HepG2 (cell line): Measurements from ENCODE around the gene MAML1. TPM values are rescaled to one million over a fixed set of nuclear protein-coding genes. Genes with fewer than 3 reads are reported as not detected.

ENCODE experiments used
- ATAC-seq: fragments of 200-7000 bp; cut with Tn5 transposase; 3 replicates; pipeline ENCODE4 v1.9.1; 2020; ENCODE audit warnings: mild to moderate bottlenecking, moderate library complexity
- BruUV-seq: library from RNA; stranded (reverse); fragments of 400-500 nt; replicated peaks from 2 replicates; lab custom pipeline; 2021; lab: Mats Ljungman, UMichigan
- CTCF ChIA-PET: fragments of 300-600 bp; formaldehyde crosslinking; extraction: SDS; loops from one replicate; lab custom pipeline; 2021; ENCODE audit warnings: low total read pairs, inconsistent platforms, low intra/inter-chr PET ratio; lab: Yijun Ruan, JAX
- POLR2A ChIA-PET: fragments of 350-600 bp; sonication (Branson Sonifier 250); formaldehyde crosslinking; loops from one replicate; lab custom pipeline; 2020; ENCODE audit warnings: antibody characterized with exemption, inconsistent platforms; lab: Yijun Ruan, JAX
- DNase-seq: peaks from one replicate; pipeline ENCODE4 v3.0.0-alpha.2; 2015; ENCODE audit warnings: low spot score
- FAIRE-seq: peaks from 3 replicates; lab custom pipeline; 2011; peaks lifted over from hg19 to GRCh38; lab: Jason Lieb, UNC
- H2AFZ ChIP-seq: one replicate; pipeline ENCODE4 v1.6.1; 2011; ENCODE audit warnings: low read length, inconsistent platforms
- H3K27ac ChIP-seq: fragments of 300-600 bp; 3 replicates; pipeline ENCODE4 v1.8.0; 2011; ENCODE audit warnings: mixed run types, mild to moderate bottlenecking, mixed read lengths, low read length, inconsistent platforms; ENCODE audit not compliant: insufficient read depth; ENCODE audit errors: extremely low read length
- H3K27me3 ChIP-seq, 2 experiments: fragments of 200-600 bp in 1 of 2; 2 replicates in 1 of 2; 3 replicates in 1 of 2; pipeline versions ENCODE4 v1.6.0 to v1.8.0; 2011; ENCODE audit warnings: low read length in 2 of 2, mild to moderate bottlenecking in 2 of 2, moderate library complexity in 2 of 2, inconsistent platforms in 1 of 2; ENCODE audit not compliant: insufficient read depth in 2 of 2, control insufficient read depth in 1 of 2
- H3K36me3 ChIP-seq, 2 experiments: fragments of 200-600 bp in 1 of 2; replicated peaks in 1 of 2; 2 replicates in 1 of 2; 3 replicates in 1 of 2; pipeline versions ENCODE4 v1.5.1 to v1.8.0; 2011; ENCODE audit warnings: low read length in 2 of 2, inconsistent platforms in 1 of 2; ENCODE audit not compliant: insufficient read depth in 2 of 2, control insufficient read depth in 1 of 2
- H3K4me1 ChIP-seq: 2 replicates; pipeline ENCODE4 v1.5.1; 2012; ENCODE audit warnings: low read length, inconsistent platforms; ENCODE audit not compliant: insufficient read depth
- H3K4me2 ChIP-seq: 2 replicates; pipeline ENCODE4 v1.6.0; 2011; ENCODE audit warnings: low read depth, low read length, inconsistent platforms
- H3K4me3 ChIP-seq, 3 experiments: fragments of 200-600 bp in 1 of 3; sonication (generic), shearing (Covaris generic) in 1 of 3; replicated peaks in 1 of 3; 2 replicates each; pipeline ENCODE4 v1.5.1; 2011 to 2016; ENCODE audit warnings: low read length in 3 of 3, inconsistent platforms in 2 of 3, low read depth in 2 of 3, mild to moderate bottlenecking in 2 of 3, control low read depth in 1 of 3, mixed read lengths in 1 of 3; ENCODE audit not compliant: insufficient read depth in 1 of 3
- H3K79me2 ChIP-seq: one replicate; pipeline ENCODE4 v1.6.1; 2011; ENCODE audit warnings: low read length, inconsistent platforms; ENCODE audit not compliant: insufficient read depth
- H3K9ac ChIP-seq: 2 replicates; pipeline ENCODE4 v1.6.0; 2011; ENCODE audit warnings: mild to moderate bottlenecking, low read depth, low read length, inconsistent platforms; ENCODE audit not compliant: insufficient read depth
- H3K9me3 ChIP-seq: 2 replicates; pipeline ENCODE4 v1.5.1; 2012; ENCODE audit warnings: mild to moderate bottlenecking, low read length
- H4K20me1 ChIP-seq: 2 replicates; pipeline ENCODE4 v1.6.0; 2011; ENCODE audit warnings: inconsistent platforms, mild to moderate bottlenecking, low read length, moderate library complexity; ENCODE audit not compliant: insufficient read depth
- MTA3 ChIP-seq: sonication (generic); formaldehyde crosslinking; IDR thresholded peaks from 2 replicates; pipeline ENCODE4 v1.4.0; 2020; ENCODE audit warnings: missing genetic modification reagents
- WGBS: methylation state at CpG from one replicate; pipeline ENCODE4 v1.1.6; 2017; ENCODE audit warnings: low lambda C conversion rate; 5-methylcytosine and 5-hydroxymethylcytosine counted together
- in situ Hi-C: cut with HindIII; loops from 2 replicates; pipeline ENCODE4 v1.10.0; 2017; ENCODE audit warnings: low pct_unique_long_range_greater_than_20kb; ENCODE audit not compliant: extremely low pct_ligation_motif_present
- intact Hi-C: fragments of 100-400 bp; cut with micrococcal nuclease; formaldehyde crosslinking; loops from one replicate; pipeline ENCODE4 v1.10.0; 2022; ENCODE audit not compliant: unreplicated experiment
- polyA plus RNA-seq, 8 experiments: library from polyadenylated mRNA; depleted of rRNA in 3 of 8; stranded (reverse) in 7 of 8; unstranded in 1 of 8; fragments of >200 nt; fragmentation: Illumina TruSeq in 4 of 8; extraction: Trizol in 4 of 8; gene quantifications; 2 replicates each; pipeline versions ENCODE4 v1.2.1 to v1.2.3, GENCODE V29; 2011 to 2016; ENCODE audit warnings: low read depth in 4 of 8, missing spikeins in 1 of 8, mixed read lengths in 1 of 8; ENCODE audit not compliant: insufficient read depth in 1 of 8
- total RNA-seq, 5 experiments: library from RNA; depleted of rRNA; stranded (reverse); fragments of >200 nt; fragmentation: Illumina TruSeq; extraction: Trizol; gene quantifications; 2 replicates each; pipeline ENCODE4 v1.2.3, GENCODE V29; 2016; ENCODE audit warnings: low read depth in 1 of 5
- TF ChIP-seq, protein P1 (sequence below), 2 experiments: fragments of 450-650 bp in 1 of 2; sonication (generic) in 1 of 2; formaldehyde crosslinking in 1 of 2; IDR thresholded peaks; 2 replicates each; pipeline versions ENCODE4 v1.6.1 to v1.8.0; 2016 to 2022; ENCODE audit warnings: antibody characterized with exemption in 1 of 2, mild to moderate bottlenecking in 1 of 2, missing genetic modification reagents in 1 of 2

MAML1 gene
- total and polyA plus RNA-seq, 2 of the 13 experiments (the other 11 are each of a cell fraction or from before 2014, with no cell fraction given), result 10.0 to 10.8 TPM

- in situ Hi-C loops (loop anchor here (25.0 kb wide), 1 partner anchor 315 kb away; no protein-coding TSS in a partner anchor), intact Hi-C loops (no loop called here)
- H3K36me3 ChIP-seq, result peaks cover 38 to 85% of the 10 kb centered on the region in 2 experiments
- no peak overlapping the region for H3K4me3 ChIP-seq
- H3K4me1 ChIP-seq, result no peaks in the 10 kb centered on the region
- no peaks in the 10 kb centered on the region for H3K9me3 ChIP-seq
- POLR2A ChIA-PET, result no interaction called here
- no peak overlapping the region for H3K9ac ChIP-seq
- no peak overlapping the region for H3K4me2 ChIP-seq
- DNase-seq (no peak), ATAC-seq (no peak), FAIRE-seq (no peak)
- CTCF ChIA-PET, result no interaction called here
- no TSS peak for BruUV-seq
- no peak for TF ChIP-seq MTA3 (CRISPR knock-in tag)
- TF ChIP-seq, protein P1, sequence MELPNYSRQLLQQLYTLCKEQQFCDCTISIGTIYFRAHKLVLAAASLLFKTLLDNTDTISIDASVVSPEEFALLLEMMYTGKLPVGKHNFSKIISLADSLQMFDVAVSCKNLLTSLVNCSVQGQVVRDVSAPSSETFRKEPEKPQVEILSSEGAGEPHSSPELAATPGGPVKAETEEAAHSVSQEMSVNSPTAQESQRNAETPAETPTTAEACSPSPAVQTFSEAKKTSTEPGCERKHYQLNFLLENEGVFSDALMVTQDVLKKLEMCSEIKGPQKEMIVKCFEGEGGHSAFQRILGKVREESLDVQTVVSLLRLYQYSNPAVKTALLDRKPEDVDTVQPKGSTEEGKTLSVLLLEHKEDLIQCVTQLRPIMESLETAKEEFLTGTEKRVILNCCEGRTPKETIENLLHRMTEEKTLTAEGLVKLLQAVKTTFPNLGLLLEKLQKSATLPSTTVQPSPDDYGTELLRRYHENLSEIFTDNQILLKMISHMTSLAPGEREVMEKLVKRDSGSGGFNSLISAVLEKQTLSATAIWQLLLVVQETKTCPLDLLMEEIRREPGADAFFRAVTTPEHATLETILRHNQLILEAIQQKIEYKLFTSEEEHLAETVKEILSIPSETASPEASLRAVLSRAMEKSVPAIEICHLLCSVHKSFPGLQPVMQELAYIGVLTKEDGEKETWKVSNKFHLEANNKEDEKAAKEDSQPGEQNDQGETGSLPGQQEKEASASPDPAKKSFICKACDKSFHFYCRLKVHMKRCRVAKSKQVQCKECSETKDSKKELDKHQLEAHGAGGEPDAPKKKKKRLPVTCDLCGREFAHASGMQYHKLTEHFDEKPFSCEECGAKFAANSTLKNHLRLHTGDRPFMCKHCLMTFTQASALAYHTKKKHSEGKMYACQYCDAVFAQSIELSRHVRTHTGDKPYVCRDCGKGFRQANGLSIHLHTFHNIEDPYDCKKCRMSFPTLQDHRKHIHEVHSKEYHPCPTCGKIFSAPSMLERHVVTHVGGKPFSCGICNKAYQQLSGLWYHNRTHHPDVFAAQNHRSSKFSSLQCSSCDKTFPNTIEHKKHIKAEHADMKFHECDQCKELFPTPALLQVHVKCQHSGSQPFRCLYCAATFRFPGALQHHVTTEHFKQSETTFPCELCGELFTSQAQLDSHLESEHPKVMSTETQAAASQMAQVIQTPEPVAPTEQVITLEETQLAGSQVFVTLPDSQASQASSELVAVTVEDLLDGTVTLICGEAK (IDR thresholded peaks at IDR 0.05), result no peak
- TF ChIP-seq, protein P1 (CRISPR knock-in tag; IDR thresholded peaks at IDR 0.05), result no peak
- WGBS, result 98% methylated on average over 6 of the region's 6 CpGs
- H2AFZ ChIP-seq, result no peak overlapping the region
- no peaks in the 10 kb centered on the region for H3K27me3 ChIP-seq
- H4K20me1 ChIP-seq, result no peaks in the 10 kb centered on the region
- no peak overlapping the region for H3K27ac ChIP-seq
- no peaks in the 10 kb centered on the region for H3K79me2 ChIP-seq
Observed at GRCh38 chr5:179772351-179772750, 39.7 kb downstream of the MAML1 start.
